Measurements from ENCODE around the gene CEACAM7.
A peak's percentile ranks its signal among the peaks of the same experiment; 100 is the strongest.

CEACAM7 gene

DNA sequence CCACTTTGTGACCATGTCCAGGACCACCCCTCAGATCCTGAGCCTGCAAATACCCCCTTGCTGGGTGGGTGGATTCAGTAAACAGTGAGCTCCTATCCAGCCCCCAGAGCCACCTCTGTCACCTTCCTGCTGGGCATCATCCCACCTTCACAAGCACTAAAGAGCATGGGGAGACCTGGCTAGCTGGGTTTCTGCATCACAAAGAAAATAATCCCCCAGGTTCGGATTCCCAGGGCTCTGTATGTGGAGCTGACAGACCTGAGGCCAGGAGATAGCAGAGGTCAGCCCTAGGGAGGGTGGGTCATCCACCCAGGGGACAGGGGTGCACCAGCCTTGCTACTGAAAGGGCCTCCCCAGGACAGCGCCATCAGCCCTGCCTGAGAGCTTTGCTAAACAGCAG is 7.7 kb upstream of the CEACAM7 start:
- DNase-seq (ENCODE audit: low read depth, low spot score): no peak
- TF ChIP-seq, protein P1, sequence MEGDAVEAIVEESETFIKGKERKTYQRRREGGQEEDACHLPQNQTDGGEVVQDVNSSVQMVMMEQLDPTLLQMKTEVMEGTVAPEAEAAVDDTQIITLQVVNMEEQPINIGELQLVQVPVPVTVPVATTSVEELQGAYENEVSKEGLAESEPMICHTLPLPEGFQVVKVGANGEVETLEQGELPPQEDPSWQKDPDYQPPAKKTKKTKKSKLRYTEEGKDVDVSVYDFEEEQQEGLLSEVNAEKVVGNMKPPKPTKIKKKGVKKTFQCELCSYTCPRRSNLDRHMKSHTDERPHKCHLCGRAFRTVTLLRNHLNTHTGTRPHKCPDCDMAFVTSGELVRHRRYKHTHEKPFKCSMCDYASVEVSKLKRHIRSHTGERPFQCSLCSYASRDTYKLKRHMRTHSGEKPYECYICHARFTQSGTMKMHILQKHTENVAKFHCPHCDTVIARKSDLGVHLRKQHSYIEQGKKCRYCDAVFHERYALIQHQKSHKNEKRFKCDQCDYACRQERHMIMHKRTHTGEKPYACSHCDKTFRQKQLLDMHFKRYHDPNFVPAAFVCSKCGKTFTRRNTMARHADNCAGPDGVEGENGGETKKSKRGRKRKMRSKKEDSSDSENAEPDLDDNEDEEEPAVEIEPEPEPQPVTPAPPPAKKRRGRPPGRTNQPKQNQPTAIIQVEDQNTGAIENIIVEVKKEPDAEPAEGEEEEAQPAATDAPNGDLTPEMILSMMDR (IDR thresholded peaks at IDR 0.05; ENCODE audit: low read depth, low read length): no peak
- in situ Hi-C loops (cut with HindIII; ENCODE audit: low sequenced_read_pairs): no loop called here
- H3K4me3 ChIP-seq (ENCODE audit: low read depth, low read length): no peak overlapping the region

DNA sequence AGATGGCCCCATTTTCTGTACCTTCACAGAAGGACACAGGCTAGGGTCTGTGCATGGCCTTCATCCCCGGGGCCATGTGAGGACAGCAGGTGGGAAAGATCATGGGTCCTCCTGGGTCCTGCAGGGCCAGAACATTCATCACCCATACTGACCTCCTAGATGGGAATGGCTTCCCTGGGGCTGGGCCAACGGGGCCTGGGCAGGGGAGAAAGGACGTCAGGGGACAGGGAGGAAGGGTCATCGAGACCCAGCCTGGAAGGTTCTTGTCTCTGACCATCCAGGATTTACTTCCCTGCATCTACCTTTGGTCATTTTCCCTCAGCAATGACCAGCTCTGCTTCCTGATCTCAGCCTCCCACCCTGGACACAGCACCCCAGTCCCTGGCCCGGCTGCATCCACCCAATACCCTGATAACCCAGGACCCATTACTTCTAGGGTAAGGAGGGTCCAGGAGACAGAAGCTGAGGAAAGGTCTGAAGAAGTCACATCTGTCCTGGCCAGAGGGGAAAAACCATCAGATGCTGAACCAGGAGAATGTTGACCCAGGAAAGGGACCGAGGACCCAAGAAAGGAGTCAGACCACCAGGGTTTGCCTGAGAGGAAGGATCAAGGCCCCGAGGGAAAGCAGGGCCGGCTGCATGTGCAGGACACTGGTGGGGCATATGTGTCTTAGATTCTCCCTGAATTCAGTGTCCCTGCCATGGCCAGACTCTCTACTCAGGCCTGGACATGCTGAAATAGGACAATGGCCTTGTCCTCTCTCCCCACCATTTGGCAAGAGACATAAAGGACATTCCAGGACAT is 7.0 kb upstream of the CEACAM7 start:
- H3K4me3 ChIP-seq (ENCODE audit: low read depth, low read length): no peak overlapping the region
- in situ Hi-C loops (cut with HindIII; ENCODE audit: low sequenced_read_pairs): no loop called here
- DNase-seq (ENCODE audit: low read depth, low spot score): no peak
- TF ChIP-seq, protein P1 (IDR thresholded peaks at IDR 0.05; ENCODE audit: low read depth, low read length): no peak

DNA sequence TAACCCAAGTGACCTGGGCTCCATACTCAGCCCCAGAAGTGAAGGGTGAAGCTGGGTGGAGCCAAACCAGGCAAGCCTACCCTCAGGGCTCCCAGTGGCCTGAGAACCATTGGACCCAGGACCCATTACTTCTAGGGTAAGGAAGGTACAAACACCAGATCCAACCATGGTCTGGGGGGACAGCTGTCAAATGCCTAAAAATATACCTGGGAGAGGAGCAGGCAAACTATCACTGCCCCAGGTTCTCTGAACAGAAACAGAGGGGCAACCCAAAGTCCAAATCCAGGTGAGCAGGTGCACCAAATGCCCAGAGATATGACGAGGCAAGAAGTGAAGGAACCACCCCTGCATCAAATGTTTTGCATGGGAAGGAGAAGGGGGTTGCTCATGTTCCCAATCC is 6.1 kb upstream of the CEACAM7 start:
- no peak for DNase-seq (ENCODE audit: low read depth, low spot score)
- no peak overlapping the region for H3K4me3 ChIP-seq (ENCODE audit: low read depth, low read length)
- TF ChIP-seq, protein P1 (IDR thresholded peaks at IDR 0.05; ENCODE audit: low read depth, low read length): no peak
- in situ Hi-C loops (cut with HindIII; ENCODE audit: low sequenced_read_pairs): no loop called here

DNA sequence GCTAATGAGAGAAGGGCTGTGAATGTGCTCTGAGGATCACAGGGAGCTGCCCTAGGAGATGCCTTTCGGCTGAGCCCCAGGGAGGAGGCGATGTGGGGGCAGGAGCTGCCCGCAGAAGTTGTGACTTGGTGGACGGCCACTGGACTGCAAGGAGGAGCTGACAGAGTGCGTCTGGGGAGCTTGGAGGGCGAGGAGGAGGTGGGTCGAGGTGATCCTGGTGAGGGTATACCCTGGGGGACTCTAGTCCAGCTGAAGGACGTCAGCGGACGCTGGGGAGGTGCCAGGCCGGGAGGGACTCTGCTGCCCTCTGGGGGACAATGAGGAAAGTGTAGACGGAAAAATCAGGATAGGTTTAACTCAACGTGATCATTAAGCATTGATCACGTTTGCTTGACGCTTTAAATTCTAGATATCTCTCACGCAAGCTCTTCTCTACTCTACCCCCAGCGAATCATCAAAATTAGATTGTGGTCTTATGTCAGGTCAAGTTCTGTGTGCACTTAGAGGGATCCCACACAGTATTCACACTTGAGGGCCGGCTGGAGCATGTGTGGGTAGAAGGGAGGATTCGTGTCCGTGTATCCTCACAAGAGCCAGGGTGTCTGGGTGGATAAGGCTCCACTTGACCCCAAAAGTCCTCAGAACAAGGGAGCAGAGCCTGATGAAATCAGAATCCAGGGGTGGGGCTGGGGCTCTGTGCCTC is 3.3 kb upstream of the CEACAM7 start:
- no peak for DNase-seq (ENCODE audit: low read depth, low spot score)
- no peak overlapping the region for H3K4me3 ChIP-seq (ENCODE audit: low read depth, low read length)
- in situ Hi-C loops (cut with HindIII; ENCODE audit: low sequenced_read_pairs): no loop called here
- TF ChIP-seq, protein P1 (IDR thresholded peaks at IDR 0.05; ENCODE audit: low read depth, low read length): peak; percentile 42

DNA sequence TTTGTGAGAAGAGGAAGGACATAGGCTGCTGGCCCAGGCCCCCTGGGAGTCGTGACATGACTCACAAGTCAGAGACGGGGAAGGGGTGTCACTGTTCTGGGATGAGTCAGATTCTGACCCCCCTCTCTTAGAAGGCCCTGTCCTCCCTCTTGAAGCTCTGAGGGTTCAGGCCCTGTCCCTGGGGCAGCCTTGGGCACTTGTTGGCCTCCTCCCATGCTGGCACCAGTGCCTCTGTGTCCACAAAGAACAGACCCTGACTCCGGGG is 2.7 kb upstream of the CEACAM7 start:
- TF ChIP-seq, protein P1 (IDR thresholded peaks at IDR 0.05; ENCODE audit: low read depth, low read length): no peak
- in situ Hi-C loops (cut with HindIII; ENCODE audit: low sequenced_read_pairs): no loop called here
- no peak for DNase-seq (ENCODE audit: low read depth, low spot score)
- H3K4me3 ChIP-seq (ENCODE audit: low read depth, low read length): no peak overlapping the region

DNA sequence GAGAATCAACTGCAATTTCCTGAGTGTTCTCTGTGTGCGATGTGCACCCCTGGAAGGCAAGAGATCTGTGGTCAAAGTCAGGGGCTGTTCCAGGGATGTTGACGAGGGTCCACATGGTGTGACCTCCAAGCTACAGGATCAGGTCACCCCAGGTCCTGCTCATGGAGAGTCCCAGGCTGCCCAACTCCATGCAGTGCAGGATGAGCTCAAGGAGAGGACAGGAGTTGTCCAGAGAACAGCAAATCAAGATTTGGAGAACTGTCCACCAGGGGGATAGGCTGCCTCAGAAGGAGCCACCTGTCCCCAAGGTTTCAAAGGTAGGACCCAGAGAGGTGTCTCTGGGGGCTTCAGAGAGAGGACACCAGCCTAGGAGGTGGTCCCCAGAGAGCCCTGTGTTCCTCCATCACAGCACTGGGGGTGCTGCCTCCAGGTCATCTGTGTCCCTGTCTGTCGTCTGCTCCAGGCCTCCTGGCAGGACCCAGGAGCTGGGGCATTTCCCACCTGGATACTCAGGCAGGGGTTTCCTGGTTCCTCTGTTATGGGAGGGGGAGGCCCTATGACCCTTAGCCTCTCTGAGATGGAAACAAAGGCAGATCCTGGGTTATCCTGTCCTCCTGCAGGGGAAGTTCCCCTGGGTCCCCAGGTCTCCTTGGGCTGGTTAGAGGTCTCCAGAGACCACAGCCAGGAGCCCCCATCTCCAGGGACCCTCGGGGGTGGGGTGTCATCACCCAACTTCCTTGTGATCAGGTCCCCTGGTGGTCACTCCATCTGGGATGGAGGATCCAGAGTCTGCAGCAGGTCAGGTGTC is 2.1 kb upstream of the CEACAM7 start:
- in situ Hi-C loops (cut with HindIII; ENCODE audit: low sequenced_read_pairs): no loop called here
- no peak for DNase-seq (ENCODE audit: low read depth, low spot score)
- H3K4me3 ChIP-seq (ENCODE audit: low read depth, low read length): no peak overlapping the region
- TF ChIP-seq, protein P1 (IDR thresholded peaks at IDR 0.05; ENCODE audit: low read depth, low read length): no peak
